HG03103 (cell line): ENCODE measurements around the gene GCAT.

Experiments
- ATAC-seq: cut with Tn5 transposase; IDR thresholded peaks from one replicate; pipeline ENCODE4 v1.9.1; 2021; ENCODE audit warnings: low read depth; ENCODE audit not compliant: unreplicated experiment

Gene GCAT

DNA sequence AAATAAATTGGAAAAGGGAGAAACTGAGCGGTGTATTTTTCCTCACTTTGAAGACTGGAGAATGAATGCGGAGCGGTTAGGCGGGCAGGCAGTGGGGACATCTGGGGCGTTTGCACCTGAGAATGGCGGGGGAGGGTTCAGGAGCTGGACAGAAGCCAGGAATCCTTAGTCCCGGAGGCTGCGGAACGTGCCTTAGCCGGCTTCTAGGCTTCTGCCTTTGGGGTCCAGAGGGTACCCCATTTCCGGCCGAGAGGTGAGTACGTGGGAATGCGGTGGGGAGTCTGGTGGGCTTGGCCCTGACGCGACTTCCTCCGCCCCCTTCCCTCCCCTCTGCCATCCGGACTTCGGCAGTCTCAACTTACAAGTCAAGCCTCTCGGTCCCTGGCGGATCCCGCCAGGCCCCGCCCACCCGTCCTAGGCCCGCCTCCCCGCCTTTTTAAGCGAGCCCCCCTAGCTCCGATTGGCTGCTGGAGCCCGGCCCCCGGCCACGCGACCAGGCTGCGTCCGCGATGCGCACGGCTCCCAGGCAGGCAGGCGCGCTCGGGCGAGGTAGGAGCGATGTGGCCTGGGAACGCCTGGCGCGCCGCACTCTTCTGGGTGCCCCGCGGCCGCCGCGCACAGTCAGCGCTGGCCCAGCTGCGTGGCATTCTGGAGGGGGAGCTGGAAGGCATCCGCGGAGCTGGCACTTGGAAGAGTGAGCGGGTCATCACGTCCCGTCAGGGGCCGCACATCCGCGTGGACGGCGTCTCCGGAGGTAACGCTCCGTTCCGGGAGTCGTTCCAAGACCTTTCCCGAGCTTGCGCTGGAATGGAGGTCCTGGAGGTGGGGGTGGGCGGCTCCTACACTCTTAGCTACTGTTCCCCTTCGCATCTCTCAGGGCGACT is at the start of gene GCAT:
GCAT (plus strand) TSS at position 525 of the 884 bp plus-strand sequence; CDS start at position 559, 34 bp downstream.
- peak; percentile 86 for ATAC-seq

DNA sequence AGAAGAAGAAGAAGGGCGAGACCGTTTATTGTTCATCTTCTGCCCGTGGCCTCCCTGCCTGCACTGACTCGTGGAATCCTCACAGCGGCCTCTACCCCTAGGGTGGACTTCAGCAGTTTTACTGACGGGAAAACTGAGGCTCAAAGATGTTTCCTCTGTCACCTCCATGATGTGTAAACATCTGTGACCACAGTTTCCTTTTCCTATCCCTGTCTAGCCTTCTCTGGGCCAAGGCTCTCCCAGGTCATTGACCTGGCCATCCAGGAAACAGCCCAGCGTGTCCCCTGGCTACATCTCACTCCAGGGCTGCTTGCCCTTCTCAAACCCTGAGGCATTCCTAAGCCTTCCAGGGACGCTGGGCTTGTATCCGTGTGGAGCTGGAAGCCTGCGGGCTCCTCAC is 49.0 kb upstream of the GCAT start:
- ATAC-seq: no peak

DNA sequence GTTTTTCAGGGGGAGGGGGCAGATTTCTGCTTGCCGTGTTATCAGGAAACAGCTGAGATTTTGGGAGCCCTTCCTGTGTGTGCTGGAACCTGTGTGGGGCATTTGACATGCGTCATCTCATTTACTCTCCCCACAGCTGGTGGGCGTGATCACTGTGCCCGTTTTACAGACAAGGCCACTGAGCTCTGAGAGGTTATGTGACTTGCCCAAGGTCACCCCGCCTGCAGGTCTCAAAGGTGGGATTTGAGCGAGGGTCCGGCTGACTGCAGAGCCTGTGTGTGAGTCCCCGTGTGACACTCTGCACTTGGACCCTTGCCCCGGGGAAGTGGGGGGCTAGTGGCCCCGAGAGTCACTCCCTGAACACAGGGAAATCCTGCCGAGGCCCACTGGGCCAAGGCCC is 48.5 kb upstream of the GCAT start:
- no peak for ATAC-seq

DNA sequence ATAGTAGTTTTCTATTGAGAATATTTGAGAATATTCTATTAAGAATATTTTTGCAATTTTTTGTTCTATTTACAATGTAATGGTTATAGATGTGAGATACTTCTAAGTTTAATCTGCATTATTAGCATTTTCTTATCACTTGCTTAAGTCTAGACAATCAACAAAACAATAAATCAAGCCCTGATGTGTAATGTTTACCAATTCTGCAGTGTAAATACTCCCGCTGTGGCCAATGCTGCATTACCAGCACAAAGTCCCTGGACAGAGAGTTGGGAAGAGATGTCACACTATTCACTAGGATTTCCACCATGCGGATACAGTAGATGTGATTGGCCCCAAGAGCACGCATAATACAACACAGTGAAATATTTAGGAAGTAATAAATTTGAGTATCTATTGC is 47.6 kb upstream of the GCAT start:
- no peak for ATAC-seq

DNA sequence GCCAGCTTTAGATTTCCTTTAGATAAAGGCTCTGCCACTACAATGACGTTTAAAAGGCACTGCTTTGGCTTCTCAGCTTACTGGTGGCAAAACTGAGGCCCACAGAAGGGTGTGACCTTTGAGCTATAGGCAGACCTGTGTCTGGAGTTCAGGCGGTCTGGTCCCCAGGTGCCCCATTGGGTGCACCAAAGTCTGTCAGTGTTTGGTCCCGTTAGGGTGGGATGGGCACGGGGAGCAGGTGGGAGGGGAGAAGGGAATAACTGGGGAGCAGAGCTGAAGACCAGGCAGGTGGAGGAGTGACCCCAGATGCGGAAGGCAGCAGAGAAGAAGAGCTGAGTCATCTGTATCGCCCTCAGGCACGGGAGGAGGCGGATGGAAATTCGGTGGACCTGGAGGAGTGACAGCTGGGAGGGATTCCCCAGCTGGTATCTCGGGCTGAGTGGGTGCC is 45.3 kb upstream of the GCAT start:
- ATAC-seq: no peak

DNA sequence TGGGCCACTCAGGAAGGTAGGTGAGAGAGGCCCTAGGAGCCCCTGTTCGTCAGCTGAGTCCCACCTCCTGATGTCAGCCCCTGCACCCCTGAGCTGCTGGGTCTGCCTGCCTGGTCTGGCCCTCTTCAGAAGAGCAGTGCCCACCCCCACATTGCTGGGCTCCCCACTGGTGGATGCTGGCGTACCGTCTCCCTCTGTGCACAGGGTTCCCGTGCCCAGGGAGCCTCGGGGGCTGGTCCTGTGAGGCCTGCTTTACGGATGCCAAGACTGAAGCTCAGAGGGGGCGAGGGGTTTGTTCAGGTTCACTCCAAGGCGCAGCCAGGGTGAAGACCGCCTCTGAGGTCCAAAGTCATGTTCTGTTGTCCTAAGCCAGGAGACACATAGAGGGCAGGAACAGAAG is 44.7 kb upstream of the GCAT start:
- ATAC-seq: no peak

DNA sequence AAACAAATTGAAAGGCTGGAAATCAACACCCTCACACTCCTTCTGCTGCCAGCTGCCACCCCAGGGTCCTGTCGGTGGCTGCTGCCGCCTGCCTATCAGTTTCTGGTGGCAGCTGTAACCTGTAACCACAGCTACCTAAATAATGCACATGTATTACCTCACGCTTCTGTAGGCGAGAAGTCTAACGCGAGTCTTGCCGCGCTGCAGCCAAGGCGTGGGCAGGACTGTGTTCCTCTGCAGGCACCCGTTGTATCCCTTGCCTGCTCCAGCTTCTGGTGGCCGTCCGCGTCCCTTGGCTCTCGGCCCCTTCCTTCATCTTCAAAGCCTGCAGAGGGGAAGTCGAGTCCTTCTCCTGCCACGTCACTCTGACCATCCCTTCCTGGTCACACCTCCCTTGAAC is 44.1 kb upstream of the GCAT start:
- no peak for ATAC-seq

DNA sequence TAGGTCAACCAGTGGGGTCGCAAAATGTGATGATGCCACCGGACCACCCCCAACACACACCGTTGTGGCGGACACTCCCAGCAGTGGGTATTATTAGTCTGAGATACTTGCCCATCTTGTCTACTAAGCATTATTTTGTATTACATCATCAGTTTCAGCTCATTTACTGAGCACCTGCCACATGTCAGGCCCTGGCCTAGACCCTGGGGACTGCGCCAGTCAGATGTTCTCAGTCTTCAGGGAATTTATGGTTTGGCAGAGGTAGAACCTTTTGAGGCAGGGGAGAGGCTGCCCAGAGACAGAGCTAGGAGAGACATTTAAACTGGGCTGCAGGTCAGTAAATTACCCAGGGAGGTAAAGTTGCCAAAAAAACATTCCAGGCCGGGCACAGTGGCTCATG is 43.1 kb upstream of the GCAT start:
- no peak for ATAC-seq

DNA sequence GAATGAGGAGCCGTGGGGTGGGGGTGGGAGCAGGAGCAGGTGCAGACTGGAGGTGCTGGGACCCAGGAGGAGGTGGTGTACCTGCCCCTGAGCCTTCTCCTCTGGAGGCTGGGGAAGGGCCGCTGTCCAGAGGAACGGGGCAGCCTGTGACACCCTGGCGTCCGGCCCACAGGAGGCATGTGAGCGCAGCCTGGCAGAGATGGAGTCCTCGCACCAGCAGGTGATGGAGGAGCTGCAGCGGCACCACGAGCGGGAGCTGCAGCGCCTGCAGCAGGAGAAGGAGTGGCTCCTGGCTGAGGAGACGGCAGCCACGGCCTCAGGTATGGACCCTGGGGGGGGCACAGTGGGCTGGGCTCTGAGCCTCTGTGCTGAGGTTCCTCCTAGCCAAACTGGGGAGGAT is 42.2 kb upstream of the GCAT start:
- ATAC-seq: no peak

DNA sequence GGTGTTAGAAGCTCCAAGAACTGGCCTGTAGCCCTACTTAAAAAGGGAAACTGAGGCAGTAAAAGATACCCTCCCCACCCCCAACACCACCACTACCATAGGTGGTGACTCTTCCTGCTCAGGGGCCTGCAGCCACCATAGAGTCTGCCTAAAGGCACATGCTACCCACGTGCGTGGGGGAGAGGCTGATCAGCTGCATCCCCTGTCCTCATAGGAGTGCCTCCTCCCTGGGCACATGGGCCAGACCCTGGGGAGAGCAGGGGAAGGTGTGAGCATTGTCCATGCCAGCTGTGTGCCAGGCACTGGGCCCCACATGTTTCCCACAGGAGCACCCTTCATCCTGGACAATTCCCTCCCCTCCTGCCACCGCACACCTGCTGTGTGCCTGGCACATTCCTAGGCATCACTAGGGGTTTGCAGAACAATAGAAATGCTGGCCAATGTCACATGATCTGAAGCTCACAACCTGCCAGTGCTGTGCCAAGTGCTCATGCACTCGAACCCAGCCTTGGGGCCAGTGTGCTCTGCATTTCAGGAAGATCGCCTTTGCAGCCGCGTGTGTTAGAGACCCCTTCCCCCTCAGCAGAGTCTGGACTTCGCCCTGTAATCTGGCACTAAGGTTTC is 41.7 kb upstream of the GCAT start:
- ATAC-seq: no peak

DNA sequence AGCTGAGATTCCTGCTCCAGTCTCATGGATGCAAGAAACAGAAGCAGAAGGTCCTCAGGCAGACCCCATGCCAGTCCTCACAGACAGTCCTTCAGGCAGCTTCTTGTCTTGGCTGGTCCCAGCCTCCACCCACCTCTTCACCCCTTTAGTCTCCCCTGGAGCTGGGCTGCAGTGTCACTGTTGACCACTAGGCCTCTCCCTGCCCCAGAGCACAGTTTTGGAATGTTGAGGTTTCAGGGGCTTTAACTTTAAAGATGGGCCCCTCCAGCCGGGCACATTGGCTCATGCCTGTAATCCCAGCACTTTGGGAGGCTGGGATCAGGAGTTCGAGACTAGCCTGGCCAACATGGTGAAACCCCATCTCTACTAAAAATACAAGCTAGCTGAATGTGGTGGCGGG is 39.5 kb upstream of the GCAT start:
- no peak for ATAC-seq

DNA sequence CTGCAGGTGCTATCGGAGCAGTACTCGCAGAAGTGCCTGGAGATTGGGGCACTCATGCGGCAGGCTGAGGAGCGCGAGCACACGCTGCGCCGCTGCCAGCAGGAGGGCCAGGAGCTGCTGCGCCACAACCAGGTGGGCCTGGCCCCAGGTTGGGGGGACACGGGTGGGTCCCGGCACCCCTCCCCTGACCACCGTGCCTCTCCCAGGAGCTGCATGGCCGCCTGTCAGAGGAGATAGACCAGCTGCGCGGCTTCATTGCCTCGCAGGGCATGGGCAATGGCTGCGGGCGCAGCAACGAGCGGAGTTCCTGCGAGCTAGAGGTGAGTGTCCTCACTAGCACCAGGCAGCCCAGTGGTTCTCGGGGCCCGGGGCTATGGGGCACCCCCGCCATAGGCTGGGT is 38.7 kb upstream of the GCAT start:
- no peak for ATAC-seq

DNA sequence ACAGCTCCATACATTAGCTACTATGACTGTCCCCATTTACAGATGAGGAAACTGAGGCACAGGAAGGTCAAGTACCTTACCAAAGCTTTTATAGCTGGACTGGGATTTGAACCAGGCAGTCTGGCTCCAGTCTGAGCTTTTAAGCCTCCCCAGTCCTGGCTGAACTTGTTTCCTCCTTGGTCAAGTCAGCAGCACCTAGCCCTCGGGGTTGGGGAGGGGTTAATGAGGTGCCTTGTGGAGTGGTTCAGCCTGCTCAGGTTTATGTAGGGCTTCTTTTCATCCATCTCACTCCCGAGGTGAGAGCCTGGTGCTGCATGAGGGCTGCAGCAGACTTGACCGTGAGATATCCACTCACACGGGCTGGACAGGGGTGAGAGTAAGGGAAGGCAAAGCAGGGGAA is 36.7 kb upstream of the GCAT start:
- ATAC-seq: no peak

DNA sequence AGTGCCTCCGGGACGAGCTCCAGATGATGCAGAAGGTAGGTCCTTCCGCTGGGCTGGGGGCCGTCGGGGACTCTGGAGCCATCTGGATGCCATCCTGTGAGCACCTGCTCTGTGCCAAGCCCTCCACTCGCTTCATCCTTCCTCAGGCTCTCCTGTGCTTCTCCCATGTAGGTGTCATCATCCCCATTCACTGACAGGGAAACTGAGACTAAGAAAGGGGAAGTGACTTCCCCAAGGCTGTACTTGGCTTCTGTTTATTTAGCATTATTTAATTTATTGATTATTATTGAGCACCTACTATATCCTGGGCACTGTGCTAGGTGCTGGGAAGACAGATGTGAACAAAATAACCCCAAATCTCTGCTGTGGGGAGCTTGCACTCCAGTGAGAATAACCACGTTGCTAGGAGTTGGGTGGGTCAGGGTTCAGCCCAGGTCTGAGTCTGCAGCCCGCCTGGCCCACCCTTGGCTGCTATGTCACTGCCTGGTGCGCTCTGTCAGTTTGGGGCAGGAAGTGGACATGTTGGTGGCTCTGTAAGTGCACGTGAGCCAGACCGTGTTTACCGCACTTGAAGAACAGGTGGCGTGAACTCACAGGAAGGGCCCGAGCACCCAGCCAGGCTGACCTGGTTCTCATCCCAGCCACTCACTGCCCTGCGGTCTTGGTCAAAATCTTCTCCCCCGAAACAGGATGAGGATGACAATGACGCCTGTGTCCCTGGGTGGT is 35.9 kb upstream of the GCAT start:
- ATAC-seq: no peak

DNA sequence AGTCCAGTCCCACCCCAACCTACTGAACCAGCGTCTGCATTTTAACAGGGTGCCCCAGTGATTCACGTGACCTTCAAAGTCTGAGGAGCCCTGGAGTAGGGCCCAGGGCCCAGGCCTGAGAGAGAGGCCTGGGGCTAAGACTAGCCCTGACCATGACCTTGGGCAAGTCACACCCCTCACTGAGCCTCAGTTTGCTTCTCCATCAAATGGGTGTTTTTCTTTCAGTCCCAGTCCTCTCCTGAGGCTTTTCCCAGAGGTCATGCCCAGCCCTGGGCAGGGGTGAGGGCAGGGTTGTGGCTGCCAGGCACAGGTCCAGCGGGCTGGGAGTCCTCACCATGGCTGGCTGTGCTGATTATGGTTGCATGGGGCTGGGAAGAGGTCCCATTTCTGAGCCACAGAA is 33.0 kb upstream of the GCAT start:
- ATAC-seq: no peak

DNA sequence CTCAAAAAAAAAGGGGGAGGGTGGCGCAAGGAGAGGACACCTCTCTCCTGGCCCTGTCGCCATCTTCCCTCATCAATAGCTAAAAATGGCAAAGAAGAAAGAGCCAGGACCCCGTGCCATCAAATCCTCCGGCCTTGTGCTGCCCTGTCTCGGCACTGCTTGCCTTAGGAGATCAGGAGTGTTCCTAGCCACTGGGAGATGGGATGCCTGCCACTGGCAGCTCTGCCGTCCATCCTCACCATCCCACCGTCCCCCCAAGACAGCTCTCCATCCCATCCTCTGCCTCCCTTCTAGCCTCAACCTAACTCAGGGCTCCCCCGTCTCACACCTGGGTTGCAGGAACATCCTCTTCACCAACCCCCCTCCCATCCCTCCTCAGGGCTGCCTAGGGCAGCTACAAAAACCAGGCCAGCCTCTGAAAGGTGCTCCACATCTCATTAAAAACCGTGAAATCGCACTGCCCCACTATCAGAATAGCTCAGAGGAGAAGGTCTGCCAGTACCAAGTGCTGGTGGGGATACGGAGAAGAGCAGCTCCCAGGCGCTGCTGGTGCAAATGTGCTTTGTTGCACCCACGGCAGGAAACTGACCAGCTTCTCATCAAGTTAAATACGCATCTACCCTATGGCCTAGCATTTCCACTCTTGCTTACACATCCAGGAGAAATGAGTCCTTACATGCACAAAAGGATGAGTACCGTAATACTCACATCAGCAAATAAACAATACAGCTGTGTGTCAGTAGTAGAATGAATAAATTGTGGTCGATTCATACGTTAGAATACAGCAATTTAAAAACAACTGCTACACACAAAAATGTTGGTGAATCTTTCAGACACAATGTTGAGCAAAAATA is 31.7 kb upstream of the GCAT start:
- ATAC-seq: no peak

DNA sequence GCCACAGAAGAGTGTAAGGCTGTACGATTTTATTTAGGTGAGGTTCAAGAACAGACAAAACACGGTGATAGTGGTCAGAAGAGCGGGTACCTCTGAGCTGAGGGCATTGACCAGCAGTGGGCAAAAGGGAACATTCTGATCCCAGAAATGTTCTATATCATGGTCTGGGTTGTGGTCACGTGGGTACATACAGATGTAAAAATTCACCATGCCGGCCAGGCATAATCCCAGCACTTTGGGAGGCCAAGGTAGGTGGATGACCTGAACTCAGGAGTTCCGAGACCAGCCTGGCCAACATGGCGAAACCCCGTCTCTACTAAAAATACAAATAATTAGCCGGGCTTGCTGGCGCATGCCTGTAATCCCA is 31.1 kb upstream of the GCAT start:
- no peak for ATAC-seq

DNA sequence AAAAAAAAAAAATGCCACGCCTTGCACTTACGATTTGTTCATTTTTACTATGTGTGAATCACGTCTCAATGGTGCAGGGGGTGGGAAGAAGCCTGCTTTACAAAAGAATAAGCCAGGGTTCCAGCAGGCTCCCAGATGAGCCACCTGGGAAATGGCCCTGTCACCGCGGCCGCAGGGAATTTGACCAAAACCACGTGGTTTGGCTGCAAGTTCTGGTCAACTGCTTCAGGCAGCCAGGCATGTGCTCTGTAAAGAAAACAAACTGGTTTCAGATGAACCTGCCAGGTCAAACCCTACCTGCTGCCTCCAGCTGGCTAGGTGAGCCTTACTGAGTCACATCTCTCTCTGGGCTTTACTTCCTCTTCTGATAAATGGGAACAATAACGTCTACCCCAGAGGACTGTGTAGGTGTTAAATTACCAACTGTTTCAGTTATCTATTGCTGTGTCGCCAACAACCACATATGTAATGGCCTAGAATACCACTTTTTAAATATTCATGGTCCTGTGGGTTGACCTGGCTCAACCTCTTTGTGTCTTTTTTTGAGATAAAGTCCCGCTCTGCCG is 30.5 kb upstream of the GCAT start:
- ATAC-seq: no peak

DNA sequence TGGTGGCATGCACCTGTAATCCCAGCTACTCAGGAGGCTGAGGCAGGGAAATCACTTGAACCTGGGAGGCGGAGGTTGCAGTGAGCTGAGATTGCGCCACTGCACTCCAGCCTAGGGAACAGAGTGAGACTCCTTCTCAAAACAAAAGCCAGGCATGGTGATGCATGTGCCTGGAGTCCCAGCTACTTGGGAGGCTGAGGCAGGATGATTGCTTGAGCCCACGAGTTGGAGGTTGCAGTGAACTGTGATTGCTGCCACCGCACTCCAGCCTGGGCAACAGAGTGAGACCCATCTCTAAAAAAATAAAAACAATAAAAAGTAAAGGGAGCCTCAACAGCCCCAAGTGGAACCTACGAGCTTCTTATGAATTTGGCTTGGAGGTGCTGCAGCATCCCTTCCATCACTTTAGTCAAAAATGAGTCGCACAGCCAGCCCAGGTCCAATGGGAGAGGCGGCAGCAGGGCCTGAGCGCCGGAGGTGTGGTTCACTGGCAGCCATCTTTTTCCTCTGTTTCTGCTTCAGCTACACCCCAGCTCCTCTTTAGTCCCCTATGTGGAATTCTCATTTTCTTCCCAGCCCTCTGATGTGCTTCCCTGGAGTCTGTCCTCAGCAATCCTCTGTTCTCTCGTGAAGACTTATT is 29.2 kb upstream of the GCAT start:
- no peak for ATAC-seq
